Measurements from ENCODE around the gene SLC5A11. TPM values are rescaled to one million over a fixed set of nuclear protein-coding genes. Genes with fewer than 3 reads are reported as not detected.

The SLC5A11 gene
- total and polyA plus RNA-seq, 2 of the 13 experiments (the other 11 are each of a cell fraction or from before 2014, with no cell fraction given), result 1.2 to 3.3 TPM

- intact Hi-C loops (cut with micrococcal nuclease; ENCODE audit: unreplicated experiment) (no loop called here), in situ Hi-C loops (cut with HindIII; ENCODE audit: extremely low pct_ligation_motif_present, low pct_unique_long_range_greater_than_20kb) (no loop called here)
- WGBS (ENCODE audit: low lambda C conversion rate), result 89% methylated on average over 6 of the region's 6 CpGs
Measured at GRCh38 chr16:24953306-24953705, 107.5 kb downstream of the SLC5A11 start.

DNA sequence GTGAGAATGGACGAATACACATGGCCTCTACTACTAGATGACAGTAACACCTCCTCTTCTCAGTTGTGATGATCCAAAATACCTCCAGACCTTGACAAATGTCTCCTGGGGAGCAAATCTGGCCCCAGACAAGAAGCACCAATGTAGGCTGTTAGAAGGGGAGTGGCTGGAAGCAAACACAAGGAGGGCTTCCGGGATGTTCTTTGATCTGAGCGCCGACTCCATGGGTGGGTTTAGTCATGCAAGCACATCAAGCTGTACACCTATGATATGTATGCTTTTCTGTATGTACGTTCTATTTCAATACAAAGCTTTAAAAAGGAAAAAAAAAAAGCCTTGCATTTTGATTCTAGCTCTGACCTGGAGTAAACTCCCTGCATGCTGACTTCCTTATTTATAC, 108.0 kb downstream of the SLC5A11 start:
- no peaks in the 10 kb centered on the region for H3K79me2 ChIP-seq (ENCODE audit: insufficient read depth, low read length)
- no peaks in the 10 kb centered on the region for H3K9me3 ChIP-seq (ENCODE audit: low read length)
- H3K4me1 ChIP-seq (ENCODE audit: insufficient read depth, low read length), result no peaks in the 10 kb centered on the region
- no peak overlapping the region for H3K4me3 ChIP-seq (replicated peaks in 1 of 3; ENCODE audit: insufficient read depth in 1 of 3, low read depth in 2 of 3, low read length in 3 of 3)
- intact Hi-C loops (cut with micrococcal nuclease; ENCODE audit: unreplicated experiment), result no loop called here
- no peaks in the 10 kb centered on the region for H4K20me1 ChIP-seq (ENCODE audit: insufficient read depth, low read length)
- FAIRE-seq, result no peak
- no peak overlapping the region for H3K4me2 ChIP-seq (ENCODE audit: low read depth, low read length)
- no peak overlapping the region for H2AFZ ChIP-seq (ENCODE audit: low read length)
- 98% methylated on average over 5 of the region's 5 CpGs for WGBS (ENCODE audit: low lambda C conversion rate)
- H3K9ac ChIP-seq (ENCODE audit: insufficient read depth, low read depth, low read length), result no peak overlapping the region
- no peaks in the 10 kb centered on the region for H3K27me3 ChIP-seq (ENCODE audit: control insufficient read depth in 1 of 2, insufficient read depth in 2 of 2, low read length in 2 of 2)
- no peak for ATAC-seq
- BruUV-seq (replicated peaks), result no TSS peak
- DNase-seq (ENCODE audit: low spot score), result no peak
- CTCF ChIA-PET (ENCODE audit: low intra/inter-chr PET ratio, low total read pairs), result no interaction called here
- H3K27ac ChIP-seq (ENCODE audit: extremely low read length, insufficient read depth, low read length), result no peak overlapping the region
- H3K36me3 ChIP-seq (replicated peaks in 1 of 2; ENCODE audit: control insufficient read depth in 1 of 2, insufficient read depth in 2 of 2, low read length in 2 of 2), result peaks cover 37 to 80% of the 10 kb centered on the region in 2 experiments
- in situ Hi-C loops (cut with HindIII; ENCODE audit: extremely low pct_ligation_motif_present, low pct_unique_long_range_greater_than_20kb), result no loop called here
- POLR2A ChIA-PET, result no interaction called here
- TF ChIP-seq XBP1 (CRISPR knock-in tag; IDR thresholded peaks at IDR 0.05) (no peak), SIN3A (IDR thresholded peaks at IDR 0.05; ENCODE audit: borderline replicate concordance, low read depth, low read length) (no peak), BORCS8-MEF2B (CRISPR knock-in tag; IDR thresholded peaks at IDR 0.05) (no peak), MAFF (IDR thresholded peaks at IDR 0.05; ENCODE audit: low read depth, low read length) (no peak), SNAI1 (CRISPR knock-in tag; IDR thresholded peaks at IDR 0.05; ENCODE audit: borderline replicate concordance) (no peak), ZNF335 (CRISPR knock-in tag; IDR thresholded peaks at IDR 0.05) (no peak), ARHGAP35 (CRISPR knock-in tag; IDR thresholded peaks at IDR 0.05; ENCODE audit: borderline replicate concordance) (no peak), ZNF678 (CRISPR knock-in tag; IDR thresholded peaks at IDR 0.05) (no peak), HNRNPUL1 (IDR thresholded peaks at IDR 0.05; ENCODE audit: low read depth, low read length) (no peak), MTF2 (CRISPR knock-in tag; IDR thresholded peaks at IDR 0.05; ENCODE audit: borderline replicate concordance) (no peak), NFYC (CRISPR knock-in tag; IDR thresholded peaks at IDR 0.05) (no peak)
- TF ChIP-seq, protein P1, sequence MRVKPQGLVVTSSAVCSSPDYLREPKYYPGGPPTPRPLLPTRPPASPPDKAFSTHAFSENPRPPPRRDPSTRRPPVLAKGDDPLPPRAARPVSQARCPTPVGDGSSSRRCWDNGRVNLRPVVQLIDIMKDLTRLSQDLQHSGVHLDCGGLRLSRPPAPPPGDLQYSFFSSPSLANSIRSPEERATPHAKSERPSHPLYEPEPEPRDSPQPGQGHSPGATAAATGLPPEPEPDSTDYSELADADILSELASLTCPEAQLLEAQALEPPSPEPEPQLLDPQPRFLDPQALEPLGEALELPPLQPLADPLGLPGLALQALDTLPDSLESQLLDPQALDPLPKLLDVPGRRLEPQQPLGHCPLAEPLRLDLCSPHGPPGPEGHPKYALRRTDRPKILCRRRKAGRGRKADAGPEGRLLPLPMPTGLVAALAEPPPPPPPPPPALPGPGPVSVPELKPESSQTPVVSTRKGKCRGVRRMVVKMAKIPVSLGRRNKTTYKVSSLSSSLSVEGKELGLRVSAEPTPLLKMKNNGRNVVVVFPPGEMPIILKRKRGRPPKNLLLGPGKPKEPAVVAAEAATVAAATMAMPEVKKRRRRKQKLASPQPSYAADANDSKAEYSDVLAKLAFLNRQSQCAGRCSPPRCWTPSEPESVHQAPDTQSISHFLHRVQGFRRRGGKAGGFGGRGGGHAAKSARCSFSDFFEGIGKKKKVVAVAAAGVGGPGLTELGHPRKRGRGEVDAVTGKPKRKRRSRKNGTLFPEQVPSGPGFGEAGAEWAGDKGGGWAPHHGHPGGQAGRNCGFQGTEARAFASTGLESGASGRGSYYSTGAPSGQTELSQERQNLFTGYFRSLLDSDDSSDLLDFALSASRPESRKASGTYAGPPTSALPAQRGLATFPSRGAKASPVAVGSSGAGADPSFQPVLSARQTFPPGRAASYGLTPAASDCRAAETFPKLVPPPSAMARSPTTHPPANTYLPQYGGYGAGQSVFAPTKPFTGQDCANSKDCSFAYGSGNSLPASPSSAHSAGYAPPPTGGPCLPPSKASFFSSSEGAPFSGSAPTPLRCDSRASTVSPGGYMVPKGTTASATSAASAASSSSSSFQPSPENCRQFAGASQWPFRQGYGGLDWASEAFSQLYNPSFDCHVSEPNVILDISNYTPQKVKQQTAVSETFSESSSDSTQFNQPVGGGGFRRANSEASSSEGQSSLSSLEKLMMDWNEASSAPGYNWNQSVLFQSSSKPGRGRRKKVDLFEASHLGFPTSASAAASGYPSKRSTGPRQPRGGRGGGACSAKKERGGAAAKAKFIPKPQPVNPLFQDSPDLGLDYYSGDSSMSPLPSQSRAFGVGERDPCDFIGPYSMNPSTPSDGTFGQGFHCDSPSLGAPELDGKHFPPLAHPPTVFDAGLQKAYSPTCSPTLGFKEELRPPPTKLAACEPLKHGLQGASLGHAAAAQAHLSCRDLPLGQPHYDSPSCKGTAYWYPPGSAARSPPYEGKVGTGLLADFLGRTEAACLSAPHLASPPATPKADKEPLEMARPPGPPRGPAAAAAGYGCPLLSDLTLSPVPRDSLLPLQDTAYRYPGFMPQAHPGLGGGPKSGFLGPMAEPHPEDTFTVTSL (CRISPR knock-in tag; IDR thresholded peaks at IDR 0.05; ENCODE audit: borderline replicate concordance), result no peak
- TF ChIP-seq, protein P2, sequence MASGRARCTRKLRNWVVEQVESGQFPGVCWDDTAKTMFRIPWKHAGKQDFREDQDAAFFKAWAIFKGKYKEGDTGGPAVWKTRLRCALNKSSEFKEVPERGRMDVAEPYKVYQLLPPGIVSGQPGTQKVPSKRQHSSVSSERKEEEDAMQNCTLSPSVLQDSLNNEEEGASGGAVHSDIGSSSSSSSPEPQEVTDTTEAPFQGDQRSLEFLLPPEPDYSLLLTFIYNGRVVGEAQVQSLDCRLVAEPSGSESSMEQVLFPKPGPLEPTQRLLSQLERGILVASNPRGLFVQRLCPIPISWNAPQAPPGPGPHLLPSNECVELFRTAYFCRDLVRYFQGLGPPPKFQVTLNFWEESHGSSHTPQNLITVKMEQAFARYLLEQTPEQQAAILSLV (CRISPR knock-in tag; IDR thresholded peaks at IDR 0.05; ENCODE audit: borderline replicate concordance), result no peak

More at GRCh38 chr16:24953306-24953705, 107.5 kb downstream of the SLC5A11 start:
- Histone ChIP-seq H4K20me1 (ENCODE audit: insufficient read depth, low read length) (no peaks in the 10 kb centered on the region), H3K27ac (ENCODE audit: extremely low read length, insufficient read depth, low read length) (no peak overlapping the region), H2AFZ (ENCODE audit: low read length) (no peak overlapping the region), H3K4me1 (ENCODE audit: insufficient read depth, low read length) (no peaks in the 10 kb centered on the region), H3K4me2 (ENCODE audit: low read depth, low read length) (no peak overlapping the region), H3K36me3 (replicated peaks in 1 of 2; ENCODE audit: control insufficient read depth in 1 of 2, insufficient read depth in 2 of 2, low read length in 2 of 2) (peaks cover 34 to 76% of the 10 kb centered on the region in 2 experiments), H3K9me3 (ENCODE audit: low read length) (no peaks in the 10 kb centered on the region), H3K9ac (ENCODE audit: insufficient read depth, low read depth, low read length) (no peak overlapping the region), H3K79me2 (ENCODE audit: insufficient read depth, low read length) (no peaks in the 10 kb centered on the region), H3K4me3 (replicated peaks in 1 of 3; ENCODE audit: insufficient read depth in 1 of 3, low read depth in 2 of 3, low read length in 3 of 3) (no peak overlapping the region), H3K27me3 (ENCODE audit: control insufficient read depth in 1 of 2, insufficient read depth in 2 of 2, low read length in 2 of 2) (no peaks in the 10 kb centered on the region)
- ATAC-seq (no peak), FAIRE-seq (no peak), DNase-seq (ENCODE audit: low spot score) (no peak)
- no TSS peak for BruUV-seq (replicated peaks)
- POLR2A ChIA-PET, result no interaction called here
- TF ChIP-seq JUNB (CRISPR knock-in tag; IDR thresholded peaks at IDR 0.05; ENCODE audit: borderline replicate concordance) (peak; percentile 45; the same call in 1 of the 2 replicates), MAFG (CRISPR knock-in tag; IDR thresholded peaks at IDR 0.05) (no peak)
- CTCF ChIA-PET (ENCODE audit: low intra/inter-chr PET ratio, low total read pairs), result no interaction called here

All from HepG2 (cell line).